ENCODE results near the gene IFI27.

The IFI27 gene

DNA sequence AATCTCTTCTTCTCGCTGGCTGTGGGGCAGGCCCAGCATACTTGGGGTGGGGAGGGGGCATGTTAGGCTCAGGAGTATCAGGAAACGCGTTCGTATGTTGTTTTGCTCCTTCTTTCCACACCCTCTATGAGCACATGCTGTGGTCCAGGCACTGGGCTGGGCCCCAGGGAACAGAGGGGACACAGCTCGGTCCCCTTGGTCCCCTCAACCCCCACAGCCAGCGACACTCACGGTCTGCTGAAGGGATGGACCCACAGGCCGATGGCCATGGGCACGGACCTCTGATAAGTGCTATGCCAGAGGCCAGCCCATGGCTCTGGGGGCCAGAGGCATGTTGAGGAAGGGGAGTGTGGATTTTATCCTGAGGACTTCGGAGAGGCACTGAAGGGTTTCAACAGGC lies 6.2 kb downstream of the IFI27 start:
- H3K36me3 ChIP-seq (ENCODE audit: control insufficient read depth, insufficient read depth, low read length) = no peaks in the 10 kb centered on the region
- TF ChIP-seq, protein P1, sequence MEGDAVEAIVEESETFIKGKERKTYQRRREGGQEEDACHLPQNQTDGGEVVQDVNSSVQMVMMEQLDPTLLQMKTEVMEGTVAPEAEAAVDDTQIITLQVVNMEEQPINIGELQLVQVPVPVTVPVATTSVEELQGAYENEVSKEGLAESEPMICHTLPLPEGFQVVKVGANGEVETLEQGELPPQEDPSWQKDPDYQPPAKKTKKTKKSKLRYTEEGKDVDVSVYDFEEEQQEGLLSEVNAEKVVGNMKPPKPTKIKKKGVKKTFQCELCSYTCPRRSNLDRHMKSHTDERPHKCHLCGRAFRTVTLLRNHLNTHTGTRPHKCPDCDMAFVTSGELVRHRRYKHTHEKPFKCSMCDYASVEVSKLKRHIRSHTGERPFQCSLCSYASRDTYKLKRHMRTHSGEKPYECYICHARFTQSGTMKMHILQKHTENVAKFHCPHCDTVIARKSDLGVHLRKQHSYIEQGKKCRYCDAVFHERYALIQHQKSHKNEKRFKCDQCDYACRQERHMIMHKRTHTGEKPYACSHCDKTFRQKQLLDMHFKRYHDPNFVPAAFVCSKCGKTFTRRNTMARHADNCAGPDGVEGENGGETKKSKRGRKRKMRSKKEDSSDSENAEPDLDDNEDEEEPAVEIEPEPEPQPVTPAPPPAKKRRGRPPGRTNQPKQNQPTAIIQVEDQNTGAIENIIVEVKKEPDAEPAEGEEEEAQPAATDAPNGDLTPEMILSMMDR (IDR thresholded peaks at IDR 0.05; ENCODE audit: insufficient read depth, low read length, poor library complexity, severe bottlenecking) = no peak

DNA sequence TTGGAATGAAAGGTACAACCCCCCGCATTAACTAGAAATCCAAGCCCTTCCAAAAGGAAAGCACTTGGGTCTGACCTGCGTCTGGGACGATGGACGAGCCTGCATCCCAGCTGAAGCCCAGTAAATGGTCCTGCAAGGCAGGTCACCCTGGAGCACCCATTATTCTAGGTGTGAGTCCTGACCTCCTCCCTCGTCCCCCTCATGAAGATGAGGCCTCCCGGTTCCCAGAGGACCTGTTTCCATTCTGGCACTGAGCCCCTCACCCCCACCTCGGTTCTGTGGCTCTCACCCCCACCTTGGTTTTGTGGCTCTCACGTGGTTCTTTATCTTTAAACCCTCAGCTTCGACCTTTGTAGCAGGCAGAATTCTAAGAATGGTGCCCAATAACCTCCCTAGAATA lies 7.3 kb downstream of the IFI27 start:
- no peak for DNase-seq (ENCODE audit: extremely low read depth, insufficient read length)
- TF ChIP-seq, protein P1 (IDR thresholded peaks at IDR 0.05; ENCODE audit: insufficient read depth, low read length, poor library complexity, severe bottlenecking) = no peak
- Histone ChIP-seq H3K4me3 (replicated peaks; ENCODE audit: low read depth, low read length) (no peak overlapping the region), H3K36me3 (ENCODE audit: control insufficient read depth, insufficient read depth, low read length) (no peaks in the 10 kb centered on the region), H3K27me3 (replicated peaks; ENCODE audit: control insufficient read depth, insufficient read depth, low read length) (peaks cover 2% of the 10 kb centered on the region)

More for the DNA sequence above, 6.2 kb downstream of the IFI27 start:
- Histone ChIP-seq H3K27me3 (replicated peaks; ENCODE audit: control insufficient read depth, insufficient read depth, low read length) (peaks cover 2% of the 10 kb centered on the region), H3K4me3 (replicated peaks; ENCODE audit: low read depth, low read length) (no peak overlapping the region)
- DNase-seq (ENCODE audit: extremely low read depth, insufficient read length) = no peak

DNA sequence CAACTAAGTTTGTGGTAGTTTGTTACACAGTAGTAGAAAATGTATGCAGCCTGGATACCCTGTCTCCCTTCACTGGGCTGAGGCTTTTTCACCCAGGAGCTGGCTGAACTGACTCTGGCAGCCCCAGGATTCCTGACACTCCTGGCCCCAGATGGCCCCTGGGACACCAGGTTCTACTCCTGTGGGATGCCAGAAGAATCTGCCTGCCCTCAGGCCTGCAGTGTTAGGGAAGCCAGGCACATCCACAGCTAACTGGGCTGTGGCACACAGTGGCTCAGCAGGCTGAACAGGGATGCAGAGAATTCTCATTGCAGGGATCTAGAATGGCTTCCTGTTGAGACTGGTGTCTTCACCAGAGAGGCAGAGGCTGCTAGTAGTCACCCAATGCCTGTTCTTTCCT lies 8.5 kb downstream of the IFI27 start:
- Histone ChIP-seq H3K4me3 (replicated peaks; ENCODE audit: low read depth, low read length) (no peak overlapping the region), H3K27me3 (replicated peaks; ENCODE audit: control insufficient read depth, insufficient read depth, low read length) (peaks cover 2% of the 10 kb centered on the region), H3K36me3 (ENCODE audit: control insufficient read depth, insufficient read depth, low read length) (no peaks in the 10 kb centered on the region)
- DNase-seq (ENCODE audit: extremely low read depth, insufficient read length) = no peak
- TF ChIP-seq, protein P1 (IDR thresholded peaks at IDR 0.05; ENCODE audit: insufficient read depth, low read length, poor library complexity, severe bottlenecking) = no peak

DNA sequence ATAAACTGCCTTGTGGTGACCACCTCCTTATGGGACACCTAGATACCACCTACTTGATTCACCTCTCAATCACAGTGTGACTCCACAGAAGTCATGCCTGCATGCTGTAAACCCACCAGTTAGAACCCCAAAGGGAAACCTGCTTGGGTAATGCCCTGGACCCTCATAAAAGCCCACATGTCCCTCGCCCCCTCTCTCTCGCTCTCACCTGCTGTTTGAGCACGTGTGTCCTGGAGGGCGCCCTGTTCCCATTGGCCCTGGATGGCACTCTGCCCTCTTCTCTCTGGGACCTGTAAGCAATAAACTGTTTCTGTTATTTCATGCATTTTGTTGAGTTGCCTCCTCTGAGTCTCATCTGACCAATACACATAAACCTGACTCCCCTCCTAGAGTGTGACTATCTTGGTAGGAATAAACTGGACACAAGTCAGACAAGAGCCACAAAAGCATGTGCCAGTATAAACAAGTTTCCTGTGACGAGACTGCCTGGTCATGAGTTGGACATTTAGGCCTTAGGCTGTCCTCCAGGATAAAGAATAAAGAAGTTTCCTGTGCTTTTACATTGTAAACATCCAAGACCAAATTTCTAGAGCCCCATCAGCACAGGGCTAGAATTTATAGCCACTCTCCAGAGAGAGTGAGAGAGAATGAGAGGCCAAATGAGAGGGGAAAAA lies 10.3 kb downstream of the IFI27 start:
- no peaks in the 10 kb centered on the region for H3K36me3 ChIP-seq (ENCODE audit: control insufficient read depth, insufficient read depth, low read length)
- peaks cover 2% of the 10 kb centered on the region for H3K27me3 ChIP-seq (replicated peaks; ENCODE audit: control insufficient read depth, insufficient read depth, low read length)
- TF ChIP-seq, protein P1 (IDR thresholded peaks at IDR 0.05; ENCODE audit: insufficient read depth, low read length, poor library complexity, severe bottlenecking) = no peak
- DNase-seq (ENCODE audit: extremely low read depth, insufficient read length) = no peak
- H3K4me3 ChIP-seq (replicated peaks; ENCODE audit: low read depth, low read length) = no peak overlapping the region

DNA sequence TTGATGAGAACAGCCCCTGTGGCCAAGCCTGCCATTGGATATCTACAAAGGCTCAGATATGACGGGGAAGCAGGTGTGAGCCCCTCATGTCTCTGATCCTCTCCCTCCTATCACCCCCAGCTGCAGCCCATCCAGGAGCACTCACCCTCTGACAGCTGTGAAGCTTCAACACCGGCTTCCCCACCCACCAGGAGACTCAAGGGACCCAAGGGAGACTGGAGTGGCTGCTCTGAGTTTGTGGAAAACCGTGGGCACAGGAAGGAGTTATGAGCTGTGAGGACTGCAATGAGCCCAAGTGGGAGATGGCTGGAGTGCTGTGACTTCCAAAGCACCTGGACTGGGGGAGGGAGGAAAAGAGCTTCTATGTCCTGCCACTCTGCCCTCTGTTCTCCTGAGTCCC lies 10.9 kb downstream of the IFI27 start:
- H3K27me3 ChIP-seq (replicated peaks; ENCODE audit: control insufficient read depth, insufficient read depth, low read length) = peaks cover 2% of the 10 kb centered on the region

More for the DNA sequence above, 10.9 kb downstream of the IFI27 start:
- TF ChIP-seq, protein P1 (IDR thresholded peaks at IDR 0.05; ENCODE audit: insufficient read depth, low read length, poor library complexity, severe bottlenecking) = no peak
- Histone ChIP-seq H3K4me3 (replicated peaks; ENCODE audit: low read depth, low read length) (no peak overlapping the region), H3K36me3 (ENCODE audit: control insufficient read depth, insufficient read depth, low read length) (no peaks in the 10 kb centered on the region; the same call in 1 of the 2 replicates)
- no peak for DNase-seq (ENCODE audit: extremely low read depth, insufficient read length)

All from GM06990 (cell line).